ENCODE measurements around the gene TAF4. TPM values are rescaled to one million over a fixed set of nuclear protein-coding genes. Genes with fewer than 3 reads are reported as not detected.
A peak's percentile ranks its signal among the peaks of the same experiment; 100 is the strongest.

TAF4 gene
- total RNA-seq, 6 experiments from 2014 or later, result 9.0 to 13.0 (median 11.3) TPM

GRCh38 chr20:61980647-61981583, 84.8 kb downstream of the TAF4 start:
- intact Hi-C loops (cut with DNase I), result no loop called here
- DNase-seq, result peak in 2 of 3 donors; percentile 51 to 64
- TF ChIP-seq, protein P1, sequence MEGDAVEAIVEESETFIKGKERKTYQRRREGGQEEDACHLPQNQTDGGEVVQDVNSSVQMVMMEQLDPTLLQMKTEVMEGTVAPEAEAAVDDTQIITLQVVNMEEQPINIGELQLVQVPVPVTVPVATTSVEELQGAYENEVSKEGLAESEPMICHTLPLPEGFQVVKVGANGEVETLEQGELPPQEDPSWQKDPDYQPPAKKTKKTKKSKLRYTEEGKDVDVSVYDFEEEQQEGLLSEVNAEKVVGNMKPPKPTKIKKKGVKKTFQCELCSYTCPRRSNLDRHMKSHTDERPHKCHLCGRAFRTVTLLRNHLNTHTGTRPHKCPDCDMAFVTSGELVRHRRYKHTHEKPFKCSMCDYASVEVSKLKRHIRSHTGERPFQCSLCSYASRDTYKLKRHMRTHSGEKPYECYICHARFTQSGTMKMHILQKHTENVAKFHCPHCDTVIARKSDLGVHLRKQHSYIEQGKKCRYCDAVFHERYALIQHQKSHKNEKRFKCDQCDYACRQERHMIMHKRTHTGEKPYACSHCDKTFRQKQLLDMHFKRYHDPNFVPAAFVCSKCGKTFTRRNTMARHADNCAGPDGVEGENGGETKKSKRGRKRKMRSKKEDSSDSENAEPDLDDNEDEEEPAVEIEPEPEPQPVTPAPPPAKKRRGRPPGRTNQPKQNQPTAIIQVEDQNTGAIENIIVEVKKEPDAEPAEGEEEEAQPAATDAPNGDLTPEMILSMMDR (IDR thresholded peaks at IDR 0.05), result peak; percentile 41 to 70 (median 53)
- TF ChIP-seq POLR2A (IDR thresholded peaks at IDR 0.05), result no peak
- peaks cover 0 to 7% (median 0%) of the 10 kb centered on the region in 4 donors for H3K36me3 ChIP-seq
- no peaks in the 10 kb centered on the region for H3K27me3 ChIP-seq
- no peaks in the 10 kb centered on the region for H3K9me3 ChIP-seq
- no peak overlapping the region for H3K27ac ChIP-seq
- WGBS (ENCODE audit: insufficient coverage, low coverage, low lambda C conversion rate, missing lambda C conversion rate), result 65% methylated on average over 17 of the region's 22 CpGs
- ATAC-seq, result peak; percentile 78 to 91 (median 81)
- no peak overlapping the region for H3K4me3 ChIP-seq
- no peaks in the 10 kb centered on the region for H3K4me1 ChIP-seq

DNA sequence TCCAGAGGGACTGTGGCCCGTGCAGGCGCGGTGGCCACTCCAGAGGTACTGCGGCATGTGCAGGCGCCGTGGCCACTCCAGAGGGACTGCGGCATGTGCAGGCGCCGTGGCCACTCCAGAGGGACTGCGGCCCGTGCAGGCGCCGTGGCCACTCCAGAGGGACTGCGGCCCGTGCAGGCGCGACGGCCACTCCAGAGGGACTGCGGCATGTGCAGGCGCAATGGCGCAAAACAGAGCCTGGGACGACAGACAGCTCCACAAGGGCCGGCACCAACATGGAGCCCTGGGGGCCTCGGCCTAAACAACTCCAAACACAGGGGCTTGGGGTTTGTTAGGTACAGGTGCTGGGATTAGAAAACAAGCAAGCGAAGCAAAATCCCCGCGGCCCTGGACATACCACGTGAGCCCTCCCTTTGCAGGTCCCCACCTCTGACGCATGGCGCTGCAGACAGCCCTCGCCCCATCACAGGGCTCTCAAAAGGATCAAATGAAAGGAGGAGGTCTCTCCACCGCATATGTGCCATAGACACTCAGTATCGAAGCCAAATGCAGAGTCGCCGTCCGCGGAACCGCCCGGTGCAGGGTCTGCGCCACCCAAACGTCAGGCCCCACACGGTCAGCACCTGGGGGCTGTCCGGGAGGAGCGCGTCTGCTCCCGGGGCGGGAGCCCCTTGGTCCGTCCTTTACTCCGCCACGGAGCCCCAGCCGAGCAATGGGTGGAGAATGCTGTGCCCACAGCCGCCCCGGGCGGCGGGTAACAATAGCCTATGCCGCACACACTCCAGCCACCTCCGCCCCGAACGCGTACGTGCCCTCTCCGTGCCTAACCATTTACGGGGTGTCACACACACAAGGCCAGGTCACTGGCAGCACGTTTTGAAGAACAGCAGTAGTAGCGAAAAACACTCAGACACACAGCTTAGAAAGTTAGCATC, 85.7 kb downstream of the TAF4 start:
- peaks cover 0 to 10% (median 0%) of the 10 kb centered on the region in 4 donors for H3K36me3 ChIP-seq
- ATAC-seq, result no peak
- 95% methylated on average over 22 of the region's 65 CpGs for WGBS (ENCODE audit: insufficient coverage, low coverage, low lambda C conversion rate, missing lambda C conversion rate)

GRCh38 chr20:61979090-61979489, 86.6 kb downstream of the TAF4 start:
- H3K4me1 ChIP-seq, result no peaks in the 10 kb centered on the region
- intact Hi-C loops (cut with DNase I), result no loop called here
- TF ChIP-seq, protein P1 (IDR thresholded peaks at IDR 0.05), result no peak
- TF ChIP-seq POLR2A (IDR thresholded peaks at IDR 0.05), result no peak
- DNase-seq, result no peak
- no peaks in the 10 kb centered on the region for H3K9me3 ChIP-seq
- no peaks in the 10 kb centered on the region for H3K27me3 ChIP-seq
- H3K36me3 ChIP-seq, result peaks cover 0 to 17% (median 3%) of the 10 kb centered on the region in 4 donors
- WGBS (ENCODE audit: insufficient coverage, low coverage, low lambda C conversion rate, missing lambda C conversion rate), result 100% methylated on average over 2 of the region's 12 CpGs
- H3K4me3 ChIP-seq, result no peak overlapping the region
- H3K27ac ChIP-seq, result no peak overlapping the region
- ATAC-seq, result no peak

More for the DNA sequence above, 85.7 kb downstream of the TAF4 start:
- Histone ChIP-seq H3K27me3 (no peaks in the 10 kb centered on the region), H3K27ac (no peak overlapping the region), H3K9me3 (no peaks in the 10 kb centered on the region), H3K4me1 (no peaks in the 10 kb centered on the region), H3K4me3 (no peak overlapping the region)
- intact Hi-C loops (cut with DNase I), result no loop called here
- TF ChIP-seq POLR2A (IDR thresholded peaks at IDR 0.05), result no peak
- TF ChIP-seq, protein P1 (IDR thresholded peaks at IDR 0.05), result no peak
- DNase-seq, result no peak

- Histone ChIP-seq H3K4me3 (no peak overlapping the region), H3K9me3 (no peaks in the 10 kb centered on the region), H3K36me3 (peaks cover 0 to 19% (median 6%) of the 10 kb centered on the region in 4 donors), H3K4me1 (no peaks in the 10 kb centered on the region), H3K27me3 (no peaks in the 10 kb centered on the region), H3K27ac (no peak overlapping the region)
- intact Hi-C loops (cut with DNase I), result no loop called here
- ATAC-seq (no peak), DNase-seq (no peak)
- TF ChIP-seq, protein P1 (IDR thresholded peaks at IDR 0.05), result no peak
- no peak for TF ChIP-seq POLR2A (IDR thresholded peaks at IDR 0.05)
- WGBS (ENCODE audit: insufficient coverage, low coverage, low lambda C conversion rate, missing lambda C conversion rate), result 100% methylated on average over 7 of the region's 20 CpGs
Observed at GRCh38 chr20:61978491-61978890, 87.2 kb downstream of the TAF4 start.
